Retinal pigment epithelial cell (primary cell): ENCODE data around the gene NDFIP2.

Experiments
- DNase-seq: peaks from one replicate; pipeline ENCODE4 v3.0.0-alpha.2; 2010; ENCODE audit warnings: low read depth
- H3K4me3 ChIP-seq: 2 replicates; pipeline ENCODE4 v1.5.1; 2011; ENCODE audit warnings: mild to moderate bottlenecking, low read length, control low read depth, moderate library complexity
- CTCF ChIP-seq: conservative IDR thresholded peaks from 2 replicates; pipeline ENCODE4 v1.5.1; 2011; ENCODE audit warnings: low read depth, low read length, control low read depth, inconsistent platforms

NDFIP2 gene

GRCh38 chr13:79604752-79605151 lies 123.8 kb downstream of the NDFIP2 start:
- TF ChIP-seq CTCF: no peak
- H3K4me3 ChIP-seq: no peak overlapping the region

More at GRCh38 chr13:79604752-79605151, 123.8 kb downstream of the NDFIP2 start:
- no peak for DNase-seq
